K562 (cell line): ENCODE results near the gene VMP1. TPM values are rescaled to one million over a fixed set of nuclear protein-coding genes. Genes with fewer than 3 reads are reported as not detected.

ENCODE experiments used
- BCL6 ChIP-seq: fragments of 250-450 bp; sonication (Bioruptor Pico); IDR thresholded peaks from 2 replicates; pipeline ENCODE4 v1.4.0; 2020
- BRD4 ChIP-seq: fragments of 200-600 bp; sonication (generic); IDR thresholded peaks from 2 replicates; pipeline ENCODE4 v1.6.1; 2017; ENCODE audit warnings: inconsistent platforms
- CAMTA2 ChIP-seq: fragments of 250-450 bp; sonication (Bioruptor Pico); conservative IDR thresholded peaks from 2 replicates; pipeline ENCODE4 v1.5.1; 2022
- CC2D1A ChIP-seq: fragments of 450-650 bp; IDR thresholded peaks from 2 replicates; pipeline ENCODE4 v1.6.1; 2017; ENCODE audit warnings: mild to moderate bottlenecking
- CCAR2 ChIP-seq: fragments of 200-400 bp; formaldehyde crosslinking; IDR thresholded peaks from 2 replicates; pipeline ENCODE4 v1.6.1; 2017; ENCODE audit warnings: mild to moderate bottlenecking, low read depth, low read length
- DNMT1 ChIP-seq: fragments of 450-650 bp; IDR thresholded peaks from 2 replicates; pipeline ENCODE4 v1.6.1; 2016; ENCODE audit warnings: antibody characterized with exemption, mild to moderate bottlenecking
- DPF2 ChIP-seq: fragments of 450-650 bp; IDR thresholded peaks from 2 replicates; pipeline ENCODE4 v1.6.1; 2016
- GABPA ChIP-seq: fragments of 200-800 bp; sonication (Bioruptor generic); conservative IDR thresholded peaks from 2 replicates; pipeline ENCODE4 v1.6.1; 2016; ENCODE audit warnings: low read depth, missing genetic modification characterization, missing compliant biosample characterization
- GATA2 ChIP-seq: sonication (generic); formaldehyde crosslinking; IDR thresholded peaks from 2 replicates; pipeline ENCODE4 v1.4.0; 2020; ENCODE audit warnings: mild to moderate bottlenecking, missing genetic modification reagents
- GTF2A2 ChIP-seq: IDR thresholded peaks from 2 replicates; pipeline ENCODE4 v1.6.1; 2016; ENCODE audit warnings: mild to moderate bottlenecking, missing genetic modification characterization, missing compliant biosample characterization
- HEY1 ChIP-seq: fragments of 250-450 bp; sonication (Bioruptor Pico); IDR thresholded peaks from 2 replicates; pipeline ENCODE4 v1.5.0; 2020; ENCODE audit warnings: mild to moderate bottlenecking, moderate library complexity, borderline replicate concordance
- JUN ChIP-seq, 2 experiments: sonication (generic) in 1 of 2; formaldehyde crosslinking in 1 of 2; IDR thresholded peaks; 2 replicates each; pipeline versions ENCODE4 v1.6.1 to v1.8.0; 2012 to 2022; ENCODE audit warnings: borderline replicate concordance in 2 of 2, mild to moderate bottlenecking in 2 of 2, improper control_type of control experiment in 1 of 2, low read depth in 1 of 2, low read length in 1 of 2, missing genetic modification reagents in 1 of 2
- LARP7 ChIP-seq: fragments of 450-650 bp; IDR thresholded peaks from 2 replicates; pipeline ENCODE4 v1.6.1; 2016
- MCM5 ChIP-seq: fragments of 450-650 bp; IDR thresholded peaks from 2 replicates; pipeline ENCODE4 v1.6.1; 2016; ENCODE audit warnings: low read depth
- NCOA6 ChIP-seq: fragments of 450-650 bp; IDR thresholded peaks from 2 replicates; pipeline ENCODE4 v1.6.1; 2017; ENCODE audit warnings: mild to moderate bottlenecking
- NUFIP1 ChIP-seq: fragments of 450-650 bp; IDR thresholded peaks from 2 replicates; pipeline ENCODE4 v1.6.1; 2018; ENCODE audit not compliant: partially characterized antibody
- PTTG1 ChIP-seq: fragments of 450-650 bp; IDR thresholded peaks from 2 replicates; pipeline ENCODE4 v1.6.1; 2016; ENCODE audit warnings: low read depth, mild to moderate bottlenecking, missing genetic modification characterization, missing compliant biosample characterization
- RBM17 ChIP-seq: fragments of 200-400 bp; formaldehyde crosslinking; IDR thresholded peaks from 2 replicates; pipeline ENCODE4 v1.6.1; 2017; ENCODE audit warnings: low read depth, mild to moderate bottlenecking, low read length, borderline replicate concordance
- SMAD2 ChIP-seq: fragments of 150-350 bp; IDR thresholded peaks from 2 replicates; pipeline ENCODE4 v1.6.1; 2014; ENCODE audit warnings: low read depth, mild to moderate bottlenecking, low read length
- WHSC1 ChIP-seq: IDR thresholded peaks from one replicate; pipeline ENCODE4 v1.6.1; 2012; ENCODE audit warnings: low read length, control low read depth, inconsistent platforms
- ZNF165 ChIP-seq: fragments of 250-450 bp; sonication (Bioruptor Pico); IDR thresholded peaks from 2 replicates; pipeline ENCODE4 v1.4.0; 2020; ENCODE audit warnings: borderline replicate concordance
- ZNF3 ChIP-seq: fragments of 250-450 bp; sonication (Bioruptor Pico); IDR thresholded peaks from 2 replicates; pipeline ENCODE4 v1.5.0; 2021; ENCODE audit warnings: mild to moderate bottlenecking, moderate library complexity
- ZNF316 ChIP-seq: fragments of 450-650 bp; IDR thresholded peaks from 2 replicates; pipeline ENCODE4 v1.6.1; 2016
- ZNF507 ChIP-seq: conservative IDR thresholded peaks from 2 replicates; pipeline ENCODE4 v1.6.1; 2017; ENCODE audit warnings: missing genetic modification characterization, missing compliant biosample characterization
- ZNF561 ChIP-seq: fragments of 450-650 bp; formaldehyde crosslinking; conservative IDR thresholded peaks from 2 replicates; pipeline ENCODE4 v1.4.0; 2020; ENCODE audit warnings: mild to moderate bottlenecking, moderate library complexity
- ZNF699 ChIP-seq: fragments of 250-450 bp; sonication (Bioruptor Pico); IDR thresholded peaks from 2 replicates; pipeline ENCODE4 v1.8.0; 2021; ENCODE audit warnings: mild to moderate bottlenecking, moderate library complexity; ENCODE audit not compliant: insufficient replicate concordance
- polyA plus RNA-seq, 8 experiments: library from polyadenylated mRNA; depleted of rRNA in 4 of 8; stranded (reverse) in 5 of 8; unstranded in 3 of 8; fragments of >200 nt; fragmentation: Nextera tagmentation in 2 of 8; fragmentation: Illumina TruSeq in 1 of 8; extraction: Ambion mirVana in 2 of 8; extraction: Trizol in 1 of 8; gene quantifications; 2 replicates each; pipeline versions ENCODE4 v1.2.1 to v1.2.3, GENCODE V29; 2011 to 2014; ENCODE audit warnings: inconsistent platforms in 1 of 8, missing spikeins in 1 of 8
- total RNA-seq, 7 experiments: library from RNA; depleted of rRNA in 6 of 7; stranded (reverse); fragments of >200 nt in 6 of 7; fragmentation: Illumina TruSeq in 2 of 7; extraction: Trizol in 2 of 7; gene quantifications; 2 replicates each; pipeline versions ENCODE4 v1.2.1 to v1.2.3, GENCODE V29; 2011 to 2021; ENCODE audit warnings: low replicate concordance in 1 of 7
- TF ChIP-seq, protein P1 (sequence below): sonication (generic); formaldehyde crosslinking; IDR thresholded peaks from 2 replicates; pipeline ENCODE4 v1.8.0; 2022; ENCODE audit warnings: missing genetic modification reagents, mild to moderate bottlenecking, borderline replicate concordance

Gene VMP1
- total and polyA plus RNA-seq, 9 of the 15 experiments (the other 6 are each of a cell fraction or from before 2014, with no cell fraction given) = 123 to 304 (median 151) TPM

DNA sequence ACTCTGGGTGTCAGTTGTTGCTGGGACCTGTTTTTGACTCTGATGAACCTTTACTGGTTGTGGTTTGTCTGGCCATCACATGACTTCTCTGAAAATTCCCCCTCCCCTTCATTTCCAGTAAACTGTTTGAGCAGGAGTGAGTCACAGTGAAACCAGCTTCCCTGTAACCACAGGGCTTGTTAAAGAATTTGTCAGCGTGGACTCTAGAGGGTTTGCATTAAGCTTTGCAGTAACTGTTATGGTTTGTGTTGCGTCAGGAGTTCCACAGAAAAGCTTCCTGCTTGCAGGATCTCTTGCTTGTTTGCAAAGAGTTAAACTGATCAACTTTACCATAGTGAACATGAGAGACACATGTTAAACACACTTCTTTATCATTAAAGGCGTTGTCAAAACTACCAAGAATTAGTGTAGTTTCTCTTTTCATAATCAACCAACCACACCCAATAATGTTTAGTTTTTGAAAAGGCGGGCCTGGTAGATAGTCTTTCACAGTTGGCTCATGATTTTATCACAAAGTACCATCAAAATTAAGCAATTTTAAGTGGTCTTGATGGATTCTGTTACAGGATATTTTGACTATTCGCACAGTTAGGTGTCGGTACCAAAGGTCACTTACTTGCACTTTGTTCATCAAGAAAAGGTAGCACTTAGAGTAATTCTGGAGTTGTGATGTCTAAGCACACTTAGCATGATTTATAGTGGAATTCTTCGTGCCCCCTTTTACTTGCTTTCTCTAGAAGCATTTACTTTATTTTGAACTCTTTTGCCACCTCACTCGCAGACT, 79.3 kb downstream of the VMP1 start (continued):
- no peak for TF ChIP-seq HEY1 (CRISPR knock-in tag)
- TF ChIP-seq GATA2 (CRISPR knock-in tag) = peak; percentile 25; the same call in 1 of the 2 replicates
- TF ChIP-seq GTF2A2 (tag) = no peak
- TF ChIP-seq DPF2 = peak; percentile 95
- no peak for TF ChIP-seq SMAD2
- TF ChIP-seq ZNF561 = no peak
- TF ChIP-seq CC2D1A = peak; percentile 84
- TF ChIP-seq ZNF507 = no peak
- no peak for TF ChIP-seq MCM5
- no peak for TF ChIP-seq DNMT1
- no peak for TF ChIP-seq ZNF316
- no peak for TF ChIP-seq CCAR2
- no peak for TF ChIP-seq ZNF165 (CRISPR knock-in tag)
- TF ChIP-seq CAMTA2 (CRISPR knock-in tag) = no peak
- TF ChIP-seq NCOA6 = no peak
- no peak for TF ChIP-seq ZNF699
- TF ChIP-seq BCL6 (CRISPR knock-in tag) = no peak
- no peak for TF ChIP-seq PTTG1
- TF ChIP-seq ZNF3 (CRISPR knock-in tag) = no peak
- TF ChIP-seq, protein P1, sequence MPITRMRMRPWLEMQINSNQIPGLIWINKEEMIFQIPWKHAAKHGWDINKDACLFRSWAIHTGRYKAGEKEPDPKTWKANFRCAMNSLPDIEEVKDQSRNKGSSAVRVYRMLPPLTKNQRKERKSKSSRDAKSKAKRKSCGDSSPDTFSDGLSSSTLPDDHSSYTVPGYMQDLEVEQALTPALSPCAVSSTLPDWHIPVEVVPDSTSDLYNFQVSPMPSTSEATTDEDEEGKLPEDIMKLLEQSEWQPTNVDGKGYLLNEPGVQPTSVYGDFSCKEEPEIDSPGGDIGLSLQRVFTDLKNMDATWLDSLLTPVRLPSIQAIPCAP = no peak
- no peak for TF ChIP-seq LARP7
- TF ChIP-seq GABPA = peak; percentile 27; the same call in 1 of the 2 replicates
- peak; percentile 97 for TF ChIP-seq JUN (IDR thresholded peaks at IDR 0.05; ENCODE audit: borderline replicate concordance, low read depth, low read length)
- peak; percentile 86; the same call in 1 of the 2 replicates for TF ChIP-seq JUN (CRISPR knock-in tag; IDR thresholded peaks at IDR 0.05; ENCODE audit: borderline replicate concordance)
- no peak for TF ChIP-seq NUFIP1
- no peak for TF ChIP-seq RBM17
- TF ChIP-seq BRD4 = no peak; the same call in 1 of the 2 replicates
- TF ChIP-seq WHSC1 = no peak
